GM21786 (cell line): Measurements from ENCODE around the gene ZCCHC10.
A peak's percentile ranks its signal among the peaks of the same experiment; 100 is the strongest.
"Not testable (repeated sequence)": the region's sequence is repeated elsewhere in the genome, so short reads cannot be mapped to it uniquely, and the experiment has no call there.

Experiments used
- ATAC-seq: cut with Tn5 transposase; IDR thresholded peaks from one replicate; pipeline ENCODE4 v1.9.1; 2021; ENCODE audit not compliant: unreplicated experiment

The ZCCHC10 gene

DNA sequence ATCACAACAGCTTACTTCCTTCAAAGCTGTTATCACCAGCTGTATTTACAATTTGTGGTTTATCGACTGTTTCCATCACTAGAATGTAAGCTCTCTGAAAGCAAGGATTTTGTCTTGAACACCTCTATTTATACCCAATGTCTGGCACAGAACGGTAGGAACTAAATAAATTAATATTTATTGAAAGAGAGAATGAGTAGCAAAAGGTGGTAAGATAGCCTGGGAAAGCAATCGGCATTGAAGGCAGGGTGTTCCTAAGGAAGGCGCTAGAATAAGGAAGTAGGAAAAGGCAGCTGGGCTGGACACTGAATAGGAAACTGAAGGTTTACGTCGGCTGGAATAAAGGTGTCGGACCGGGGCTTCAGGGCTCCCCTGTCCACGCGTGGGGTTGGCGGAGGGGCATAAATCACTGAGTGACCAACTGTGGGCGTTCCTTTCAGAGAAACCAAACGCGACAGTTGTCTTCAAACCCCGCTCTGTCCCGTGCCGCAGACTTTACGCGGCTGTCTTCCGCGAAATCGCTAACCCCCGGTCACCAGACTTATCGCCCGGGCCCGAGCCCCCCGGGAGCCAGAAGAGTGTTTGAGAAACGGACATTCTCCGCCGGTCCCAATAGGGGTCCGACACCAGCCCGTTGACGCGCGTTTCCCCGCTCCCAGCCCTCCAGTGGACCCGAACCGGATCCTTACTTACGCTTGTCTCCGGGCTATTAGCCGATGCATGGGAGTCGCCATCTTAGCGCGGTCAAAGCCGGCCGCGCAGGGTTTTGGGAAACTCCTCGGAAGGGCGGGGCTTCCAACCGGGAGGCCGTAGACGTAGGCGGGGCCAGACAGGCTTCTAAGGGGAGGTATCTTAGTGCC lies at the start of gene ZCCHC10:
ZCCHC10 (minus strand) TSS at position 746 of the 860 bp plus-strand sequence; CDS start at position 734, 12 bp downstream.
- peak; percentile 96 for ATAC-seq

DNA sequence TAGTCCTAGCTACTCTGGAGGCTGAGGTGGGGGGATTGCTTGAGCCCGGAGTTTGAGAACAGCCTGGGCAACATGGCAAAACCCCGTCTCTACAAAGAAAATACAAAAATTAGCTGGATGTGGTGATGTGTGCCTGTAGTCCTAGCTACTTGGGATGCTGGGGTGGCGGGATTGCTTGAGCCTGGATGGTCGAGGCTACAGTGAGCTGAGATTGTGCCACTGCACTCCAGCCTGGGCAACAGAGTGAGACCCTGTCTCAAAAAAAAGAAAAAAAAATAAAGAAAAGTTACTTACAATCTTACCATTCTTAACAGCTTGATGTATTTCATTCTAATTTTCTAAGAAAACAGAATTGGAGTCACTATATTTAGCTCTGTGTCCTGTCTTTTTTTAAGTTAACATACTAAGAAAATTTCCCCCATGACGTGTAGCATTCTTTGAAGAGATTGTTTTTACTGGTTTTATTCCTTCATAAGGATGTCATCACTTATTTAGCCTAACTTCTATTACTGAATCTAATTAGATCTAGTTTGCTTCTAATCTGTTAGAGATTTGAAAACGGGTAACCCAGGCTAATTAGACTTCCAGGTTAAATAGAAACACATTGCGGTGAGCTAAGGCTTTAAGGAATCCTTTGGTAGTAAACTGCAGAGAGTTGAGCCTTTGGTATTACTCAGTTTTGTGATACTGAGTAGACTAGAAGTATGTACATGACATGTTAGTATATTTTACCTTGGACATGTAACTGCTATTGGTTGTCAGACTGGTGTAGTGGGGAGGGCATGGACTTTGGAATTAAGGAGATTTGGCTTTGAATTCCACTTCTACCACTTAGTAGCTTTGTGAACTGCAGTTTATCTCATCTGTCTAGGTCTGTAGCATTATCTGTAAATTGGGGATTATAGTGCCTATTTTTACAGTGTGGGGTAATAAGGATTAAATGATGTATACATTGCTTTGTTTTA lies 49.5 kb upstream of the ZCCHC10 start:
- no peak for ATAC-seq

DNA sequence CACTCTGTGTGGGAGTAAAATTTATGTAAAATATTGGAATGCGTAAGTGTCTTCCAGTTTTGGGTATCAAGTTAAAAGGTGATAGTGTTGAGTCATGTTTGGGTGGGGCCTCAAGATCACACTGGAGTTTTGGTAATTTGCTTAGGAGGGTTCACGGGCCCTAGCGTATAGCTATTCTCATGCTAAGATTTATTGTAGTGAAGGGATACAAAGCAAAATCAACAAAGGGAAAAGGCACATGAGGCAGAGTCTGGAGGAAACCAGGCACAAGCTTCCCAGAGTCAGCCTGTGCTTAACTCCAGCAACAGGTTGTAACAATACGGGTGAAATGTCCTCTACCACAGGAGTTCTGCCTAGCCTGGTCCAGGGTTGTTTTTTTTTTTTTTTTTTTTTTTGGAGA lies 45.7 kb upstream of the ZCCHC10 start:
- no peak for ATAC-seq

DNA sequence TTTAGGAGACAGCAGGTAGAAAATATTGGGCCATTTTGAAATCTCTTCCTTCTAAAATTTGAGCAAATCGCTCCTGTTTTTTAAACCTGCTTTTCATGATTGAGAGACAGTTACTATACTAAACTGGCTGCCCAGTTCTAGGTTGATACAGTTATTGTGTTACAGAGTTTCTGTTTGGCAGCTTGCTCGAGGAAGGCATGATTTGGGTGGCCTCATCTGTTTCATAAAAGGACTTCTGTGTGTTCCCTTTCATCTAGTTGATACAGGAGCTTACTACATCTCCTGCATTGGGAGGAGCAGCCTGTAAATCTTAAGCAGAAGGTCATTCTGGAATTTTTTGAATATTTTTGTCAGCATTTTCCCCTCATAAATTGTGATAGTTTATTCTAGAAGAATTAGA lies 39.7 kb upstream of the ZCCHC10 start:
- no peak for ATAC-seq

DNA sequence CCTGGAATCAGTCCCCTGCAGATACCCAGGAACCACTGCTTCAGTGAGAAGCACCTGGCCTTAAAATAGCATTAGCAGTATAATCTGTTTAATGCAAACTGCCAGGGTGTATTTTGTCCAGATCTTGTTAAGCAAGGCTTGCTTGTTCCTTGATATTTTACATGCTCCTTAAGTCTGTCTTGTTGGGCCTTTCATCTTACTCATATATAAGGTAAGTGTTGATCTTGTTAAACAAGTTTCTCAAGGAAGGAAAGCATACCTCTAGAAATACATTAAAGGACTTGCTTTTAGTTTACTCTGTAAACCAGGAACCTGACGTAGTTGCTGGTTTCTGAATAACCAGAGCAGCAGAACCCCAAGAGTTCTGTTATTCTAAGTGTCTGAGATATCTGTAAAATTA lies 39.1 kb upstream of the ZCCHC10 start:
- ATAC-seq = no peak

DNA sequence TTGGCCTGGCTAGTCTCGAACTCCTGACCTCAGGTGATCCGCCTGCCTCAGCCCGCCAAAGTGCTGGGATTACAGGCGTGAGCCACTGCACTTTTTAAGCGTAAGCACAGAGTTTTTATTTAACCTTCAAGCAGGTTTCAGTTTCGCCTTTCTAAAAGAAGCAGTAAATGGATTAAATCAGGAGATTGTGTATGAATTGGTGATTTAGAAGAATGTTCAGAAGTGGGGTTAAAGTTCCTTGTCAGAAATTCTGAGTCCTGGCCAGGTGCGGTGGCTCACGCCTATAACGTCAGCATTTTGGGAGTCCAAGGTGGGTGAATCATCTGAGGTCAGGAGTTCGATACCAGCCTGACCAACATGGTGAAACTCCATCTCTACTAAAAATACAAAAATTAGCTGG lies 37.6 kb upstream of the ZCCHC10 start:
- no peak for ATAC-seq

DNA sequence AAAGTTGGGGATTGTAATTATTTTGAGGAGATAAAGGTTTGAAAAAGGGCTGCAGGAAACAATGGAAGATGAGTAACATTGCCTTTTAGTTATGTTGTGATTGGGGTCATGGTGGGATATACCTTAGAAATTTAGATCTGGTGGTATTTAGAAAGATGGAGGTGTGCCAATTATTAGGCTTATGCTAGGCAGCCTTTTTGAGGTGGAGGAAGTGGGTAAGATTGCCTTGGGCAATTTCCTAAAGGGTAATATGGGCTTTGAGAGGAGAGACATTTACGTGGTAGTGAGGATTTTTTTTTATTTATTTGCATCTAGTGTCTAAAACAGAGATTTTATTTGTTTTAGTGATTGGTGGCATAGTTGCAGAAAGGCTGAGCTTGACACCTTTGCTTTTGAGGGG lies 35.9 kb upstream of the ZCCHC10 start:
- ATAC-seq = no peak

DNA sequence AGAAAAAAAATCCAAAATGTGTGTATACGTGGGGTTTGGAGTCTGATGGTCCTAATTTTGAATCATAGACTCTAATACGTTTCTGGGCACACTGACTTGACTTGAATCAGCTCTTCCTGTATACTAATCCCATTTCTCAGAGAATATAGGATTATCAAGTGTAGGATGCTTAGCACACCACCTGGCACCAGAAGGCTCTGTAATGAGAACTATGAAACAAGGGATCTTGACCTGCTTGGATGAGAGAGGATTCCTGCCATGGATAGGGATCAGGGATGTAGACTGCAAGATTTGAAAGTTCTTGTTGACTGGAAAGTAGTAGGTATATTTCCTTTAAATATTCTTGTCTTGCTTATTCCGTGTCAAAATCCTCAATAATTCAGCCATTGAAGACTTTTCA lies 33.3 kb upstream of the ZCCHC10 start:
- ATAC-seq = no peak

DNA sequence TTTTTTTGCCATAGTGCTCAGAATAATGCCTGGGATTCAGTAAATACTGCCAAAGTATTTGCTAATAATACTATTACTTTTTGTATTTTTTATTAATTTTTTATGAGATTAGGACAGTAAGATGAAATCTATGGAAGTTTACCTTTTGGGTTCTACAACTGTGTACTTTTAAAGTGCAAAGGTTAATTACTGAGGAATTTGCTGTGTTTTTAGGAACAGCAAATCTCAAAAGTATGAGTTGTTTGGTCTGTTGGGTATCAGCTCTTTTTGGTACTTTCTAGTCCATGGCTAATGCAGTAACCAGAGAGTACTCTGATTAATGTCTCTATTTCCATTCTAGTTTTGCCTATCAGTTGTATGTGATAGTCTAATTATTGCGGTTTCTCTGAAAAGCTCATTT lies 30.5 kb upstream of the ZCCHC10 start:
- no peak for ATAC-seq

DNA sequence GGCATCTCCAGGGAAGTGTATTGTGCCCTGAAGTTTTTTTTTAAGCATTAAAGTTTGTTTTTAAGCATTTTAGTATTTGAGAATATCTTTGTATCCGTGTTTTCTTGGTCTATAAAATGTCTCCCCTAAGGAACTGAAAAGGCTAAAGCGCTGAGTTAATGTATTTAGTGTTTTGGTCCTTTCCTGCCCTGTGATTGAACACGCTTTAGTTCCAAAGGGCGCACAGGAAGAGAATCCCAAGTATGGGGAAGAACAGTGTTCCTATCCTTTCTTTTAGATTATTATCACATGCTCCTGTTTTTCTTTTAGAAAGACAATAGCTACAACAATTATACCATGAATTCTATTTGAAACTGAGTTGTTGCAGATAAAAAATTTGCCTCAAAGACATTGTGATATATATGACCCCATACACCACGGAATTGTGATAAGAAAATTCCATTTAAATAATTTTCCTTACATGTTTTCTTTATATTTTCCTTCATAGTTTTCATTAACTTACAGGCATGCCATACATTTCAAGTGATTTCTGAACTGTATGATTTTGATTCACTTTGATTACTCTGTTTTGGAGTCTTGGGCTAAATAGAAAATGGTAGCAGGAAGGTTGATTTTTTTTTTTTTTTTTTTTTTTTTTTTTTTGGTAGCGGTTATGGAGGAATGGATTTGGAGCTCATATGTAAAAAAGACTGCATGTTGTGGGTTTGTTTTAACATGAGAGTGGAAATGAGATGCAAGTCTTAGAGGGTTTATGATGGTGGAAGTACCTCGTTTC lies 28.5 kb upstream of the ZCCHC10 start:
- ATAC-seq = no peak

DNA sequence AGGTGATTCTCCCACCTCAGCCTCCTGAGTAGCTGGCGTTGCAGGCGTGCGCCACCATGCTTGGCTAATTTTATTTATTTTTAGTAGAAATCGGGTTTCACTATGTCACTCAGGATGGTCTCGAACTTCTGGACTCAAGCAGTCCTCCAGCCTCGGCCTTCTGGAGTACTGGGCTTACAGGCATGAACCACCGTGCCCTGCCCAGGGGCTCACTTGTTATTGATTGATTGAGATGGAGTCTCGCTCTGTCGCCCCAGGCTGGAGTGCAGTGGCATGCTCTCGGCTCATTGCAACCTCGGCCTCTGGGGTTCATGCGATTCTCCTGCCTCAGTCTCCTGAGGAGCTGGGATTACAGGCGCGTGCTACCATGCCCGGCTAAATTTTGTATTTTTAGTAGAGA lies 27.1 kb upstream of the ZCCHC10 start:
- no peak for ATAC-seq

DNA sequence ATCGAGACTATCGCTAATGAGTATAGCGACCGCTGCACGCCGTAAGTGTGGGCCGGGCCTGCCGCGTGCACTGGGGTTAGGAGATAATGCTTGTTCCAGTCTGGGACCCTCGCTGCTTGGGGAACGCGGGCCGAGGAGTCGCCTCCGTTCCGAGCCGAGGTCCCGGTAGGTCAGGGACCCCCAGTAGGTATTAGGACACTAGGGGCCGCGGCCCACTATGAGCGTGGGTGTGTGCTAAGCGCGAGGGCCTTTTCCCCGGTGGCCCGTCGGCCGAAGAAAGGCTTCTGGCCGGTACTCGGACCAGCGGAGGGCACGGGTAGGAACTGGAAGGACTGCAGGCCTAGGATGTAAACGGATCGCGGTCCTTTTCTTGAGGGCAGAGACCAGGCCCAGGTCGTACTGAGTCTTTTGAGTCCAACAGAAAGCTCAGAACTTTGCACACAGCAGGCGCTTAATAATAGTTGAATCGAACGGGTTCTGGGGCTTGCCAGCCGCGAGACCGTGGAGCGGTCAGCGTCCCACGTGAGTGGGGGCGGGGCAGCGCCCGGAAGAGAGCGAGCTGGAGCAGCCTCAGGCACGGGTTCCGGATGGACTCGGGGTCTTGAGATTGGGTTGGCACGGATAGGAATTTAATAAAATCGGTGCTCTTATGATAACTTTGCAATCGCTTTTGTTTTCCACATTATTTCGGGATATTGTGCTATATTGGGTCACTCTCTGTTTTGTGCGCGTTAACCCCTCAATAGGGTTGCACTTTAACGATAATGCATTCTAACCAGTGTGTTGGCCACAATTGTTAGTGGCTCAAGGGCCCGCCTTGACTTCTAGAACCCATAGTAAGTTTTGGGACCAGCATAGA lies 26.2 kb upstream of the ZCCHC10 start:
- ATAC-seq = peak; percentile 29

DNA sequence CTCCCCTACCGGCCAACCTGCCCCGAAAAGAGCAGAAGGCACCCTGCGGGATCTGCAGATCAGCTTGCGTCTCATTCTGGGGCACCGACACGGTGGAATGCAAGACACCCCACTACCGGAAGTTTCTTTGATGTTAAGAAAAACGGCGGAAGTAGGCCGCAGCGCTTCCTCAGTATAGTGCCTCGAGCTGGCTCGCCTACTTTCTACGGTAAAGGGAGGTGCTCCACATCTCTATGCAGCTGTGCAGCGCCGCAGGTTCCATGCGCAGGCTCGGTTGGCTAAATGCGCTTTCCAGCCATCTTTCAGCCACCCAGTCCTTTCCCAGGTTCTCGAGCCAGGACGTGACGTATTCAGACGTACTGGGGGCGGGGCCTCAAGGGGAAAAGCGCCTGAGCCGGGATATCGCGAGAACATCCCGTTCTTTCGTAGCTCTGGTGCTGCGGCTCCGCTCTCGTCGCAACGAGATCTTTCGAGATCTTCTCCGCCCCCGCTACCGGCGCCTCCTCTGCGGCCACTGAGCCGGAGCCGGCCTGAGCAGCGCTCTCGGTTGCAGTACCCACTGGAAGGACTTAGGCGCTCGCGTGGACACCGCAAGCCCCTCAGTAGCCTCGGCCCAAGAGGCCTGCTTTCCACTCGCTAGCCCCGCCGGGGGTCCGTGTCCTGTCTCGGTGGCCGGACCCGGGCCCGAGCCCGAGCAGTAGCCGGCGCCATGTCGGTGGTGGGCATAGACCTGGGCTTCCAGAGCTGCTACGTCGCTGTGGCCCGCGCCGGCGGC lies 25.4 kb upstream of the ZCCHC10 start, which contains the start of gene HSPA4:
HSPA4 (plus strand) TSS at position 472 of the 775 bp plus-strand sequence; CDS start at position 710, 238 bp downstream.
- ATAC-seq = peak; percentile 79

DNA sequence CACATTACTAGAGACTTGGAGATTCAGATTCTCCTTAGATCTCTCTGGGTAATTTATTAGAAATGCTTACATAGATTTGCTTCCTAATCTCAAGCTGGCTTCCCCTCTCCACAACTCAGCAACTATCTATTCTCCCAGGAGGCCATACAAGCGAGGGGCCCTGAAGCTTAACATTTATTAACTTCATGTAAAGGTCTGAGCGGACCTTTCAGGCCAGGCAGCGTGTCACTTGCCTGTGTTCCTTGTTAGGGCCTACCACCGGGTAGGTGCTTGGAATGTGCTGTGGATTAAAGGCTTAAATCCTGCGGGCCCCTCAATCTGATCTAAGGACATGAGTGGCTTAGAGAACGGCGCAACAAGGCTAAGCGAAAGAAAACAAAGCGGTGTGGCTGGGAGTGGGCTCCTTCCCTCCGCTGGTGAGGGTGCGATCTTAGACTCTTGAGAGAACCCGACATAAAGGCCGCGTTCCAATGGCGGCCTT lies 24.8 kb upstream of the ZCCHC10 start:
- ATAC-seq = peak; percentile 1

DNA sequence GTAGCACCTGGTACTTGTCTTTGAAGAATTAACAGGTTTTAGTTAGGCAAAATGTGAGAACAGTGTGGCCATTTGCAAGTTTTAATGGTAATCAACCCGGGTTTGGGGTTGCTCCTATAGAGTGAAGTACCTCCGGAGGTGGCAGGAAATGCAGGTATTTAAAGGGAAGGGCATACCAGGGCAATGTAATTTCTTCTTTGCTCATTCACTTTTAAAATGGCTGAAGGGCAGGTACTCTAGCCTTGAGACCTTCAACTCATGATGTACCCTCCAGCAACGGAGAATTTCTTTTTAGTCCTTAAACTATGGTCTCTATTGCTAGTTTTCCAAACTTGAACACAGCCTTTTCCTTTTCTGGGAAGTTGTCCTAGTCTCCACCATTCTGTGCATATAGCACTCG lies 24.2 kb upstream of the ZCCHC10 start:
- ATAC-seq = no peak

DNA sequence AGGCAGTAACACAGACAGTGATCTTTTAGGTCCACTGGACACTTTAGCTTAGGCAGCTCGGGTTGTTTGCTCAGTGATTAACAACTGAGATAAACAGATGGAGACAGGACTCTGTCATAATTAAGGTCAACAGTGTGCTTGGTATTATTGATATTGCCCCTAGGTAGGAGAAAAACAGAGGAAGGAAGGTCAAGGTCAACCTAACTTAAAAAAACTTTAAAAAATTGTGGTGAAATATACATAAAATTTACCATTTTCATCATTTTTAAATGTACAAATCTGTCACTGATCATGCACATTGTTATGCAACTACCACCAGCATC lies 23.3 kb upstream of the ZCCHC10 start:
- no peak for ATAC-seq

DNA sequence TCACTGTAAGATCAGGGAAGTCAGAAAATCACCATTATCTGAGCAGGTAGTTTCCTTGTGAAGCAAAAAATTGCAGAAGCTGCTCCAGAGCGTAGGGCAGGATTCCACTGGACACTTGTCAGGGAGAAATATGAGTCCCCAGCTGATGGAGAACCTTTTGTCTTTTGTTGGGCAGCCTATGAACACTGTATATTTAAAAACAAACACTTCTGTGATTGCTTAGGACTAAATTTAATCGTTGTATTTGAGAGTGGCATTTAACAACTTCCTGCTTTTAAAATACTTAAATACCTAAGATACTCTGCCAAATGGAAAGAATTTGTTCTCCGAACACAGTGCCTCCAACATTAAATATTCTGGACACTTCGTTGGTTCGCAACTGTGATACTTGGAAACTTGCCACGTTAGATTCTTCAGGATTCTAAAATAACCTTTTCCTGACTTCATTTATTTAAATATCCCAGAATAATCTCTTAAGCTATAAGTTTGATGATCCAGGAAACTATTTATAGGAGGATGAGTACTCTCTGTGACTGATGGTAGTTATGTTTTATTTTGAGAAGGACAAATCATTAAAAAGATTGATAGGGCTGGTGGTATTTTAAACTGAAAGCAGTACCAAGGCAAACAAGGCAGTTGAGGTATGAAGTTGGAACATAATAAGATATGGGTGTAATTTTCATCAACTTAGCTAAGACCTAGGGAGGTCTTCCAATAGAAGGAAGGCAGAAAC lies 22.8 kb upstream of the ZCCHC10 start:
- no peak for ATAC-seq

DNA sequence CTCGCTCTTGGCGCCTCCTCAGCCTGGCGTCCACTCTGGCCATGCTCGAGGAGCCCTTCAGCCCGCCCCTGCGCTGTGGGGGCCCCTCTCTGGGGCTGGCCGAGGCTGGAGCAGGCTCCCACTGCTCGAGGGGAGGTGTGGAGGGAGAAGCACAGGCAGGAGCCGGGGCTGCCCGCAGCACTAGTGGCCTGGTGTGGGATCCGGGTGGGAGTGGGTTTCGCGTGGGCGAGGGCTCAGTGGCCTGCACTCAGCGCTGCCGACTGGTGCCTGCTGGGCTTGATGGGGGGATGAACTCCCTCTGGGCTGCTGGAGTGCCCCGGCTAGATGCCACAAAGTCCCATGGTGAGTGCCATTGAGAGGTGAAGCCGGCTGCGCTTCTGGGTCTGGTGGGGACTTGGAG lies 21.1 kb upstream of the ZCCHC10 start:
- no peak for ATAC-seq

DNA sequence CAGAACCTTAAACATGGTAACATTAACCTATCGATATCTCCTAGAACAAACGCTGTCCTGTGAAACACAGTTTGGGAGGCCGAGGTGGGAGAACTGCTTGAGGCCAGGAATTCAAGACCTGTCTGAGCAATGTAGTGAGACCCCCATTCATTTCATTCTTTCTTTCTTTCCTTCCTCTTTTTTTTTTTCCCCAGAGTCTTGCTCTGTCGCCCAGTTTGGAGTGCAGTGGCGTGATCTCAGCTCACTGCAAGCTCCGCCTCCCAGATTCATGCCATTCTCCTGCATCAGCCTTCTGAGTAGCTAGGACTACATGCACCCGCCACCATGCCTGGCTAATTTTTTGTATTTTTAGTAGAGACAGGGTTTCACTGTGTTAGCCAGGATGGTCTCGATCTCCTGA lies 20.2 kb upstream of the ZCCHC10 start:
- not testable (repeated sequence) for ATAC-seq
